ENCODE results near the gene RDM1. TPM values are rescaled to one million over a fixed set of nuclear protein-coding genes. Genes with fewer than 3 reads are reported as not detected.

The RDM1 gene
- polyA plus RNA-seq, 2 of the 4 experiments (the other 2 are of a cell fraction): 4.3 to 4.6 TPM

- ATAC-seq: peak in 1 of 2 experiments; percentile 76; a peak in 3 of 6 replicates
- CTCF ChIA-PET: interaction anchor here (1.0 kb wide), 1 partner anchor 213 kb away, joined by 3 read pairs; no protein-coding TSS in a partner anchor
- H3K4me1 ChIP-seq: no peaks in the 10 kb centered on the region
- TF ChIP-seq ZFP36 (IDR thresholded peaks at IDR 0.05; ENCODE audit: borderline replicate concordance, partially characterized antibody): no peak
- TF ChIP-seq USF2 (IDR thresholded peaks at IDR 0.05): peak; percentile 58
- POLR2A ChIA-PET: no interaction called here
- no peak for FAIRE-seq
- DNase-seq (ENCODE audit: low read depth in 1 of 2, low spot score in 1 of 2): peak; percentile 31 to 44
- no peaks in the 10 kb centered on the region for H3K9me3 ChIP-seq
- WGBS (ENCODE audit: missing lambda C conversion rate): 81% methylated on average over 5 of the region's 5 CpGs
- no peak overlapping the region for H3K27ac ChIP-seq
- no peak overlapping the region for H3K4me2 ChIP-seq
- H3K4me3 ChIP-seq: no peak overlapping the region
These were observed 5.5 kb upstream of the RDM1 start for GRCh38 chr17:35936063-35936462.

- TF ChIP-seq SMC3 (IDR thresholded peaks at IDR 0.05): no peak
- no peak for TF ChIP-seq ZC3H11A (IDR thresholded peaks at IDR 0.05)
- no peak for TF ChIP-seq CEBPB (IDR thresholded peaks at IDR 0.05)
- no peak for TF ChIP-seq CHD2 (IDR thresholded peaks at IDR 0.05; ENCODE audit: low read length, partially characterized antibody)
- no peak for TF ChIP-seq CBX2 (IDR thresholded peaks at IDR 0.05; ENCODE audit: borderline replicate concordance, low read depth)
- no peak for TF ChIP-seq BHLHE40 (IDR thresholded peaks at IDR 0.05; ENCODE audit: low read depth, low read length)
- TF ChIP-seq ATOH8 (CRISPR knock-in tag; IDR thresholded peaks at IDR 0.05; ENCODE audit: low read depth): no peak
- TF ChIP-seq HMGXB4 (CRISPR knock-in tag; IDR thresholded peaks at IDR 0.05; ENCODE audit: borderline replicate concordance): no peak
- no peak for TF ChIP-seq CHD4 (IDR thresholded peaks at IDR 0.05; ENCODE audit: borderline replicate concordance)
- DNase-seq (ENCODE audit: low read depth in 1 of 2, low spot score in 1 of 2) (no peak), ATAC-seq (no peak), FAIRE-seq (no peak)
- WGBS (ENCODE audit: missing lambda C conversion rate): 74% methylated on average over 10 of the region's 10 CpGs
- ChIA-PET CTCF (interaction anchor here (0.6 to 1.3 kb wide), 4 partner anchors 13 to 549 kb away, joined by 3 to 5 read pairs (median 4); no protein-coding TSS in a partner anchor), POLR2A (no interaction called here)
- peaks cover 8% of the 10 kb centered on the region for H3K4me1 ChIP-seq
- no peak overlapping the region for H3K4me3 ChIP-seq
- H3K9me3 ChIP-seq: no peaks in the 10 kb centered on the region
- no peak overlapping the region for H3K27ac ChIP-seq
- H3K4me2 ChIP-seq: no peak overlapping the region
These were observed 4.2 kb upstream of the RDM1 start for GRCh38 chr17:35934760-35935159.

GRCh38 chr17:35932586-35932985 is 2.0 kb upstream of the RDM1 start:
- H3K4me3 ChIP-seq: no peak overlapping the region
- TF ChIP-seq SMC3 (IDR thresholded peaks at IDR 0.05) (no peak), NFE2L2 (conservative IDR thresholded peaks at IDR 0.05; ENCODE audit: low read length) (no peak), PHF8 (IDR thresholded peaks at IDR 0.05; ENCODE audit: borderline replicate concordance, low read depth) (no peak), RNF2 (IDR thresholded peaks at IDR 0.05; ENCODE audit: borderline replicate concordance, low read depth) (no peak), KDM5A (IDR thresholded peaks at IDR 0.05) (no peak), ZSCAN20 (CRISPR knock-in tag; IDR thresholded peaks at IDR 0.05) (no peak), FOXS1 (CRISPR knock-in tag; IDR thresholded peaks at IDR 0.05) (no peak), EHMT2 (IDR thresholded peaks at IDR 0.05; ENCODE audit: low read depth) (no peak), ESRRA (IDR thresholded peaks at IDR 0.05; ENCODE audit: borderline replicate concordance, low read length) (no peak), CBX8 (IDR thresholded peaks at IDR 0.05) (no peak), NPAS2 (CRISPR knock-in tag; IDR thresholded peaks at IDR 0.05; ENCODE audit: borderline replicate concordance) (no peak), CHD2 (IDR thresholded peaks at IDR 0.05; ENCODE audit: low read length, partially characterized antibody) (no peak)
- H3K27ac ChIP-seq: no peak overlapping the region
- DNase-seq (ENCODE audit: low read depth in 1 of 2, low spot score in 1 of 2) (no peak), ATAC-seq (no peak), FAIRE-seq (no peak)
- H3K4me1 ChIP-seq: peaks cover 11% of the 10 kb centered on the region
- ChIA-PET POLR2A (no interaction called here), CTCF (interaction anchor here (1.0 to 1.3 kb wide), 2 partner anchors 16 to 219 kb away, joined by 3 read pairs; no protein-coding TSS in a partner anchor)
- no peak overlapping the region for H3K4me2 ChIP-seq
- no peaks in the 10 kb centered on the region for H3K9me3 ChIP-seq

All from A549 (cell line).